GM23338 (cell line): ENCODE measurements around the gene EMD. TPM values are rescaled to one million over a fixed set of nuclear protein-coding genes. Genes with fewer than 3 reads are reported as not detected.
"Not testable (repeated sequence)": the region's sequence is repeated elsewhere in the genome, so short reads cannot be mapped to it uniquely, and the experiment has no call there.

Source experiments
- ATAC-seq: fragments of 200-7000 bp; cut with Tn5 transposase; 3 replicates; pipeline ENCODE4 v1.9.1; 2020
- DNase-seq: peaks from one replicate; pipeline ENCODE4 v3.0.0-alpha.2; 2015; ENCODE audit warnings: low spot score
- H2AFZ ChIP-seq: fragments of 200-600 bp; sonication (generic); 2 replicates; pipeline ENCODE4 v1.8.0; 2016; ENCODE audit warnings: antibody characterized with exemption, mild to moderate bottlenecking, moderate library complexity
- H3F3A ChIP-seq: fragments of 200-600 bp; sonication (generic); replicated peaks from 2 replicates; pipeline ENCODE4 v1.8.0; 2017; ENCODE audit warnings: antibody characterized with exemption, mixed run types, low read depth
- H3K27ac ChIP-seq: fragments of 200-600 bp; sonication (generic); 2 replicates; pipeline ENCODE4 v1.6.1; 2016; ENCODE audit warnings: low read depth
- H3K27me3 ChIP-seq: fragments of 200-600 bp; sonication (generic); 2 replicates; pipeline ENCODE4 v1.8.0; 2016; ENCODE audit warnings: mild to moderate bottlenecking, mixed run types, moderate library complexity; ENCODE audit not compliant: insufficient read depth
- H3K36me3 ChIP-seq: fragments of 200-600 bp; sonication (generic); 2 replicates; pipeline ENCODE4 v1.8.0; 2016; ENCODE audit warnings: mild to moderate bottlenecking; ENCODE audit not compliant: insufficient read depth
- H3K4me1 ChIP-seq: fragments of 200-600 bp; sonication (generic); 2 replicates; pipeline ENCODE4 v1.8.0; 2016; ENCODE audit warnings: mild to moderate bottlenecking, moderate library complexity; ENCODE audit not compliant: insufficient read depth
- H3K4me2 ChIP-seq: fragments of 200-600 bp; sonication (generic); 2 replicates; pipeline ENCODE4 v1.7.1; 2017; ENCODE audit warnings: mixed run types
- H3K4me3 ChIP-seq: fragments of 200-600 bp; sonication (generic); 2 replicates; pipeline ENCODE4 v1.6.1; 2016; ENCODE audit warnings: mixed run types
- H3K79me2 ChIP-seq: fragments of 200-600 bp; sonication (generic); replicated peaks from 2 replicates; pipeline ENCODE4 v1.8.0; 2017; ENCODE audit warnings: mild to moderate bottlenecking; ENCODE audit not compliant: insufficient read depth
- H3K9me2 ChIP-seq: fragments of 200-600 bp; sonication (generic); 2 replicates; pipeline ENCODE4 v1.8.0; 2017; ENCODE audit not compliant: insufficient read depth
- H4K20me1 ChIP-seq: fragments of 200-600 bp; sonication (generic); replicated peaks from 2 replicates; pipeline ENCODE4 v1.8.0; 2017; ENCODE audit warnings: mild to moderate bottlenecking; ENCODE audit not compliant: insufficient read depth
- H3K27ac Mint-ChIP-seq: 2 replicates; pipeline ENCODE4 v1.8.0; 2020; ENCODE audit warnings: inconsistent platforms, mild to moderate bottlenecking, moderate library complexity, mixed read lengths
- H3K27me3 Mint-ChIP-seq: 3 replicates; pipeline ENCODE4 v1.8.0; 2022; ENCODE audit warnings: low read depth, mild to moderate bottlenecking, moderate library complexity, mixed read lengths, inconsistent platforms; ENCODE audit not compliant: insufficient read depth, poor library complexity
- H3K36me3 Mint-ChIP-seq: 3 replicates; pipeline ENCODE4 v1.8.0; 2021; ENCODE audit warnings: low read depth, mild to moderate bottlenecking, inconsistent platforms, moderate library complexity, mixed read lengths
- H3K4me1 Mint-ChIP-seq: 3 replicates; pipeline ENCODE4 v1.8.0; 2020; ENCODE audit warnings: mild to moderate bottlenecking, inconsistent platforms, mixed read lengths
- H3K4me3 Mint-ChIP-seq: 3 replicates; pipeline ENCODE4 v1.8.0; 2021; ENCODE audit warnings: moderate library complexity, mild to moderate bottlenecking, inconsistent platforms, mixed read lengths
- H3K9me3 Mint-ChIP-seq: 3 replicates; pipeline ENCODE4 v1.8.0; 2020; ENCODE audit warnings: moderate library complexity, mild to moderate bottlenecking, inconsistent platforms, mixed read lengths
- EZH2 ChIP-seq: fragments of 200-600 bp; sonication (generic); IDR thresholded peaks from one replicate; pipeline ENCODE4 v1.8.0; 2017; ENCODE audit warnings: antibody characterized with exemption, mild to moderate bottlenecking, low read depth; ENCODE audit not compliant: unreplicated experiment
- NANOG ChIP-seq: IDR thresholded peaks from 2 replicates; pipeline ENCODE4 v1.6.1; 2016; ENCODE audit warnings: antibody characterized with exemption, borderline replicate concordance
- STAT1 ChIP-seq: IDR thresholded peaks from one replicate; pipeline ENCODE4 v1.6.1; 2016; ENCODE audit warnings: antibody characterized with exemption; ENCODE audit not compliant: unreplicated experiment
- ZNF331 ChIP-seq: fragments of 250-450 bp; sonication (Bioruptor Pico); IDR thresholded peaks from 2 replicates; pipeline ENCODE4 v1.5.0; 2020; ENCODE audit warnings: low read depth, mild to moderate bottlenecking, moderate library complexity
- polyA plus RNA-seq: library from polyadenylated mRNA; unstranded; fragments of >200 nt; fragmentation: Nextera tagmentation; extraction: Ambion mirVana; gene quantifications from 2 replicates; pipeline ENCODE4 v1.2.1, GENCODE V29; 2016
- total RNA-seq: library from RNA; depleted of rRNA; stranded (reverse); fragments of >200 nt; shearing (Covaris generic); gene quantifications from 2 replicates; pipeline ENCODE4 v1.2.3, GENCODE V29; 2014
- TF ChIP-seq, protein P1 (sequence below): fragments of 250-450 bp; sonication (Bioruptor Pico); IDR thresholded peaks from 2 replicates; pipeline ENCODE4 v1.5.0; 2020; ENCODE audit warnings: mild to moderate bottlenecking, moderate library complexity

The EMD gene
- total and polyA plus RNA-seq, 2 experiments from 2014 or later = 74.2 to 78.6 TPM

DNA sequence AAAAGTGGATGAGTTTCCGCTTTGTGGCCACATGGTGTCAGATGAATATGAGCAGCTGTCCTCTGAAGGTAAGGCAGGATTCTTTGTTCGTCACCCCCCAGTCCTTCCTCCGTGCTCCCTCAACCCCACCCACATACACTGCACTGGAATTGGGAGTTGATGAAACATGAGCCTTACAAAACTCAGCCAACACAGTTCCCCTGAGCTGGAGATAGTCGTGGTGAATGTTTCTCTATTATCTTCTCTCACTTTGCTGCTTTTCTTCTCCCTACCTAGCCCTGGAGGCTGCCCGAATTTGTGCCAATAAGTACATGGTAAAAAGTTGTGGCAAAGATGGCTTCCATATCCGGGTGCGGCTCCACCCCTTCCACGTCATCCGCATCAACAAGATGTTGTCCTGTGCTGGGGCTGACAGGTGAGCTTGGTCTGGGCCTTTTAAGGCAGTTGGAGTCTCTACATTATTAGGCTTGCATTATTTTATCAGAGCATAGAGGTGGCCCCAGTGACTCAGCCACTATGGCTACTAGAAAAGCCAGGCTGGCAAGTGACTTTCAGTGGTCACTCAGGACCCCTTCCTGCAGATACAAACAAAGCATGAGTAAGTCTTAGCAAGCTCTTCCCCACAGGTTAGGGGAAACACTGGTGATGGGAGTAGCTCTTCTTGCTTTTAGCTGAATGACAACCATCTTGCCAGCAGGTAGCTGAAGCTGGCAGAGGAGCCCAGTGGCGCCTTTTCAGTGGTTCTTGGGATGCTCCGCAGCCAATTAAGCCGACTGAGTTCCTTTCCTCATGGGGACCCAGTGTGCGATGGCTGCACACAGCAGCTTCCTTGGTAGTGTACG, 20.7 kb downstream of the EMD start:
- no peak for DNase-seq
- TF ChIP-seq STAT1 = no peak
- H3K79me2 ChIP-seq = peaks cover 17% of the 10 kb centered on the region
- peaks cover 4% of the 10 kb centered on the region; the same call in 1 of the 2 replicates for H3K36me3 ChIP-seq
- no peaks in the 10 kb centered on the region for H3K9me2 ChIP-seq
- no peak overlapping the region for H2AFZ ChIP-seq
- no peak for ATAC-seq
- peak overlapping the region; percentile 92 for H3K27ac ChIP-seq
- H3K27me3 Mint-ChIP-seq = peaks cover 42% of the 10 kb centered on the region
- H3K4me2 ChIP-seq = peak overlapping the region; percentile 90
- H3F3A ChIP-seq = peaks cover 21% of the 10 kb centered on the region
- peaks cover 6% of the 10 kb centered on the region; the same call in 1 of the 2 replicates for H3K4me1 ChIP-seq
- H3K27ac Mint-ChIP-seq = peak overlapping the region; percentile 100
- H3K27me3 ChIP-seq = no peaks in the 10 kb centered on the region
- H3K4me3 ChIP-seq = peak overlapping the region; percentile 85
- no peaks in the 10 kb centered on the region for H4K20me1 ChIP-seq
- peaks cover 13% of the 10 kb centered on the region; the same call in 2 of the 3 replicates for H3K4me1 Mint-ChIP-seq
- peak overlapping the region; percentile 100 for H3K4me3 Mint-ChIP-seq
- H3K9me3 Mint-ChIP-seq = peaks cover 9% of the 10 kb centered on the region; the same call in 1 of the 3 replicates
- peaks cover 36% of the 10 kb centered on the region for H3K36me3 Mint-ChIP-seq

DNA sequence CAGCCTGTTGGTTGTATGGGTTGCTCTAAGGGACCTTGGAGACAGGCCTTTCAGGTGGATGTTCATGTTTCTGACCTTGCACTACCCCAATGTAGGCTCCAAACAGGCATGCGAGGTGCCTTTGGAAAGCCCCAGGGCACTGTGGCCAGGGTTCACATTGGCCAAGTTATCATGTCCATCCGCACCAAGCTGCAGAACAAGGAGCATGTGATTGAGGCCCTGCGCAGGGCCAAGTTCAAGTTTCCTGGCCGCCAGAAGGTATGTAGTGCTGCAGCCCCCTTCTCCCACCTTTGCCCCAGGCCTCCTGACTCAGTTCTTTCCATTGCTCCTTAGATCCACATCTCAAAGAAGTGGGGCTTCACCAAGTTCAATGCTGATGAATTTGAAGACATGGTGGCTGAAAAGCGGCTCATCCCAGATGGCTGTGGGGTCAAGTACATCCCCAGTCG, 21.3 kb downstream of the EMD start:
- H3K36me3 Mint-ChIP-seq = peaks cover 36% of the 10 kb centered on the region
- H3K27me3 Mint-ChIP-seq = peaks cover 42% of the 10 kb centered on the region
- H3K4me1 ChIP-seq, ATAC-seq, H3K9me3 Mint-ChIP-seq, H2AFZ ChIP-seq, DNase-seq, H4K20me1 ChIP-seq, H3K36me3 ChIP-seq, H3K27me3 ChIP-seq, H3K9me2 ChIP-seq: not testable (repeated sequence)
- H3K27ac Mint-ChIP-seq = peak overlapping the region; percentile 65; the same call in 1 of the 2 replicates
- peak overlapping the region; percentile 100 for H3K4me3 Mint-ChIP-seq
- Histone ChIP-seq H3K27ac (peak overlapping the region; percentile 92), H3K4me2 (0 out of 2 replicates have a peak overlapping the region, but pooled peaks have one; percentile 90), H3K79me2 (peaks cover 17% of the 10 kb centered on the region), H3K4me3 (peak overlapping the region; percentile 85; the same call in 1 of the 2 replicates), H3F3A (peaks cover 21% of the 10 kb centered on the region)
- peaks cover 13% of the 10 kb centered on the region; the same call in 2 of the 3 replicates for H3K4me1 Mint-ChIP-seq

DNA sequence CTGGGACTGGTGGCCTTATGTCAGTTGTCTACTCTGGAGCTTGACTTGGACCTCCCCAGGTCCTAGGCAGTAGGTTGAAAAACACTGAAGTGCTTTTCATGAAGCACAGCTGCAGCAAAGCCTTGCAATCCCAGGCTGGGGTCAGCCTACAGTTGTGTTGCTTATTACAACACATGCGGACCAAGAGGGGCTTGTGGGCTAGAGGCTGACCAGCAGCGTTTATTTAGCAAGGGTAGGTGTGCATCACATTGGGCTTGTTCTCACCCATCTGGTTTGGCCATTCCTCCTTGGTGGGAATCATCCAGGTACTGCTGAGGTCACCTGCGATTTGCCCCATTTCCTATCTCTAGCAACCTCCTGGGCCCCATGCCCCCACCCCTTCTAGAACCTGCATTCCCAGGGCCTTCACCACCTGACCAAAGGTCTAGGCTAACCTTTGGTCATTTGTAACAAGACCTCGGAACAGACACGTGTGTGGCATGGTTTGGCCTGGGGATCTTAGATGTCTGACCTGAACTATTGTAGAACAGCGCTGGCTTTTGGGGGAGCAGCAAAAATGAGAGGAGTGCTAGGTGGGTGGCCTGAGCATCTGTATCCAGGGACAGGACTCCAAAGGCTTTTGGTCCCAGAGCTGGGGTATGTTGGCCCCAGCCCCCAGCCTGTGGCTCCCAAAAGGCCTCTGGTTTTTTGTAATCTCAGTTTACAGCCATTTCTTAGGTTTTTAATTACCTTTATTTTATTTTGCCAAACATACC, 22.1 kb downstream of the EMD start:
- H3K9me3 Mint-ChIP-seq = peaks cover 9% of the 10 kb centered on the region; the same call in 1 of the 3 replicates
- DNase-seq (peak; percentile 46), ATAC-seq (peak; percentile 14)
- no peak overlapping the region for H3K4me2 ChIP-seq
- peak overlapping the region; percentile 92 for H3K27ac ChIP-seq
- peaks cover 21% of the 10 kb centered on the region for H3F3A ChIP-seq
- H3K9me2 ChIP-seq = no peaks in the 10 kb centered on the region
- H3K79me2 ChIP-seq = peaks cover 17% of the 10 kb centered on the region
- peak overlapping the region; percentile 100 for H3K4me3 Mint-ChIP-seq
- peaks cover 36% of the 10 kb centered on the region for H3K36me3 Mint-ChIP-seq
- H3K36me3 ChIP-seq = peaks cover 4% of the 10 kb centered on the region; the same call in 1 of the 2 replicates
- H3K27me3 Mint-ChIP-seq = peaks cover 42% of the 10 kb centered on the region
- no peak overlapping the region for H3K4me3 ChIP-seq
- no peaks in the 10 kb centered on the region for H4K20me1 ChIP-seq
- peaks cover 6% of the 10 kb centered on the region; the same call in 1 of the 2 replicates for H3K4me1 ChIP-seq
- H3K27ac Mint-ChIP-seq = peak overlapping the region; percentile 83
- no peak overlapping the region for H2AFZ ChIP-seq
- H3K4me1 Mint-ChIP-seq = peaks cover 13% of the 10 kb centered on the region; the same call in 2 of the 3 replicates
- H3K27me3 ChIP-seq = no peaks in the 10 kb centered on the region
- TF ChIP-seq, protein P1, sequence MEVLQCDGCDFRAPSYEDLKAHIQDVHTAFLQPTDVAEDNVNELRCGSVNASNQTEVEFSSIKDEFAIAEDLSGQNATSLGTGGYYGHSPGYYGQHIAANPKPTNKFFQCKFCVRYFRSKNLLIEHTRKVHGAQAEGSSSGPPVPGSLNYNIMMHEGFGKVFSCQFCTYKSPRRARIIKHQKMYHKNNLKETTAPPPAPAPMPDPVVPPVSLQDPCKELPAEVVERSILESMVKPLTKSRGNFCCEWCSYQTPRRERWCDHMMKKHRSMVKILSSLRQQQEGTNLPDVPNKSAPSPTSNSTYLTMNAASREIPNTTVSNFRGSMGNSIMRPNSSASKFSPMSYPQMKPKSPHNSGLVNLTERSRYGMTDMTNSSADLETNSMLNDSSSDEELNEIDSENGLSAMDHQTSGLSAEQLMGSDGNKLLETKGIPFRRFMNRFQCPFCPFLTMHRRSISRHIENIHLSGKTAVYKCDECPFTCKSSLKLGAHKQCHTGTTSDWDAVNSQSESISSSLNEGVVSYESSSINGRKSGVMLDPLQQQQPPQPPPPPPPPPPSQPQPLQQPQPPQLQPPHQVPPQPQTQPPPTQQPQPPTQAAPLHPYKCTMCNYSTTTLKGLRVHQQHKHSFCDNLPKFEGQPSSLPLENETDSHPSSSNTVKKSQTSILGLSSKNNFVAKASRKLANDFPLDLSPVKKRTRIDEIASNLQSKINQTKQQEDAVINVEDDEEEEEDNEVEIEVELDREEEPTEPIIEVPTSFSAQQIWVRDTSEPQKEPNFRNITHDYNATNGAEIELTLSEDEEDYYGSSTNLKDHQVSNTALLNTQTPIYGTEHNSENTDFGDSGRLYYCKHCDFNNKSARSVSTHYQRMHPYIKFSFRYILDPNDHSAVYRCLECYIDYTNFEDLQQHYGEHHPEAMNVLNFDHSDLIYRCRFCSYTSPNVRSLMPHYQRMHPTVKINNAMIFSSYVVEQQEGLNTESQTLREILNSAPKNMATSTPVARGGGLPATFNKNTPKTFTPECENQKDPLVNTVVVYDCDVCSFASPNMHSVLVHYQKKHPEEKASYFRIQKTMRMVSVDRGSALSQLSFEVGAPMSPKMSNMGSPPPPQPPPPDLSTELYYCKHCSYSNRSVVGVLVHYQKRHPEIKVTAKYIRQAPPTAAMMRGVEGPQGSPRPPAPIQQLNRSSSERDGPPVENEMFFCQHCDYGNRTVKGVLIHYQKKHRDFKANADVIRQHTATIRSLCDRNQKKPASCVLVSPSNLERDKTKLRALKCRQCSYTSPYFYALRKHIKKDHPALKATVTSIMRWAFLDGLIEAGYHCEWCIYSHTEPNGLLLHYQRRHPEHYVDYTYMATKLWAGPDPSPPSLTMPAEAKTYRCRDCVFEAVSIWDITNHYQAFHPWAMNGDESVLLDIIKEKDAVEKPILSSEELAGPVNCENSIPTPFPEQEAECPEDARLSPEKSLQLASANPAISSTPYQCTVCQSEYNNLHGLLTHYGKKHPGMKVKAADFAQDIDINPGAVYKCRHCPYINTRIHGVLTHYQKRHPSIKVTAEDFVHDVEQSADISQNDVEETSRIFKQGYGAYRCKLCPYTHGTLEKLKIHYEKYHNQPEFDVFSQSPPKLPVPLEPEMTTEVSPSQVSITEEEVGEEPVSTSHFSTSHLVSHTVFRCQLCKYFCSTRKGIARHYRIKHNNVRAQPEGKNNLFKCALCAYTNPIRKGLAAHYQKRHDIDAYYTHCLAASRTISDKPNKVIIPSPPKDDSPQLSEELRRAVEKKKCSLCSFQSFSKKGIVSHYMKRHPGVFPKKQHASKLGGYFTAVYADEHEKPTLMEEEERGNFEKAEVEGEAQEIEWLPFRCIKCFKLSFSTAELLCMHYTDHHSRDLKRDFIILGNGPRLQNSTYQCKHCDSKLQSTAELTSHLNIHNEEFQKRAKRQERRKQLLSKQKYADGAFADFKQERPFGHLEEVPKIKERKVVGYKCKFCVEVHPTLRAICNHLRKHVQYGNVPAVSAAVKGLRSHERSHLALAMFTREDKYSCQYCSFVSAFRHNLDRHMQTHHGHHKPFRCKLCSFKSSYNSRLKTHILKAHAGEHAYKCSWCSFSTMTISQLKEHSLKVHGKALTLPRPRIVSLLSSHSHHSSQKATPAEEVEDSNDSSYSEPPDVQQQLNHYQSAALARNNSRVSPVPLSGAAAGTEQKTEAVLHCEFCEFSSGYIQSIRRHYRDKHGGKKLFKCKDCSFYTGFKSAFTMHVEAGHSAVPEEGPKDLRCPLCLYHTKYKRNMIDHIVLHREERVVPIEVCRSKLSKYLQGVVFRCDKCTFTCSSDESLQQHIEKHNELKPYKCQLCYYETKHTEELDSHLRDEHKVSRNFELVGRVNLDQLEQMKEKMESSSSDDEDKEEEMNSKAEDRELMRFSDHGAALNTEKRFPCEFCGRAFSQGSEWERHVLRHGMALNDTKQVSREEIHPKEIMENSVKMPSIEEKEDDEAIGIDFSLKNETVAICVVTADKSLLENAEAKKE (CRISPR knock-in tag) = no peak
- TF ChIP-seq EZH2 (no peak), ZNF331 (no peak), NANOG (no peak)
